HCT116 (cell line): ENCODE data around the gene IFI44. TPM values are rescaled to one million over a fixed set of nuclear protein-coding genes. Genes with fewer than 3 reads are reported as not detected.

ENCODE experiments used
- ATAC-seq: fragments of 200-7000 bp; cut with Tn5 transposase; 2 replicates; pipeline ENCODE4 v1.9.1; 2020; ENCODE audit warnings: mild to moderate bottlenecking, moderate library complexity
- BruUV-seq: library from RNA; stranded (reverse); fragments of 400-500 nt; replicated peaks from 2 replicates; lab custom pipeline; 2021; lab: Mats Ljungman, UMichigan
- CTCF ChIA-PET: fragments of 300-600 bp; sonication (Branson Sonifier 250); formaldehyde crosslinking; loops from one replicate; lab custom pipeline; 2021; ENCODE audit warnings: antibody characterized with exemption; lab: Charles Lee
- POLR2A ChIA-PET: fragments of 300-600, 350-600 bp; sonication (Branson Sonifier 250); formaldehyde crosslinking; loops from one replicate; lab custom pipeline; 2021; ENCODE audit warnings: antibody characterized with exemption; lab: Charles Lee
- RAD21 ChIA-PET, 2 experiments: fragments of 300-600 bp; sonication (Branson Sonifier 250); formaldehyde crosslinking; loops; one replicate each; lab custom pipeline; 2023; ENCODE audit warnings: low total read pairs in 2 of 2; ENCODE audit not compliant: uncharacterized antibody in 2 of 2, unreplicated experiment in 2 of 2, low non-redundant PET in 1 of 2; lab: Charles Lee
- DNase-seq: peaks from one replicate; pipeline ENCODE4 v3.0.0-alpha.2; 2010; ENCODE audit warnings: low read depth, low spot score
- H2AFZ ChIP-seq: fragments of 200-600 bp; shearing (Covaris generic), sonication (generic); 2 replicates; pipeline ENCODE4 v1.6.1; 2017; ENCODE audit warnings: low read depth, mixed run types, mixed read lengths, antibody characterized with exemption, low read length; ENCODE audit not compliant: poor library complexity, severe bottlenecking
- H3K27ac ChIP-seq: 2 replicates; pipeline ENCODE4 v1.5.1; 2012; ENCODE audit warnings: low read depth, low read length
- H3K27me3 ChIP-seq: fragments of 200-600 bp; sonication (generic); 2 replicates; pipeline ENCODE4 v1.6.1; 2016; ENCODE audit warnings: mixed run types, low read length, mixed read lengths; ENCODE audit not compliant: insufficient read depth
- H3K36me3 ChIP-seq, 2 experiments: fragments of 200-500 bp in 1 of 2; fragments of 200-600 bp in 1 of 2; sonication (Bioruptor generic) in 1 of 2; sonication (generic) in 1 of 2; 2 replicates each; pipeline versions ENCODE4 v1.5.1 to v1.6.1; 2014 to 2016; ENCODE audit warnings: low read length in 2 of 2, inconsistent platforms in 1 of 2, mixed read lengths in 1 of 2, mixed run types in 1 of 2; ENCODE audit not compliant: insufficient read depth in 2 of 2, control insufficient read depth in 1 of 2
- H3K4me1 ChIP-seq, 2 experiments: fragments of 200-600 bp in 1 of 2; sonication (generic) in 1 of 2; 2 replicates each; pipeline versions ENCODE4 v1.5.1 to v1.6.1; 2012 to 2017; ENCODE audit warnings: low read length in 2 of 2, inconsistent platforms in 1 of 2, mild to moderate bottlenecking in 1 of 2, mixed read lengths in 1 of 2, mixed run types in 1 of 2, moderate library complexity in 1 of 2; ENCODE audit not compliant: insufficient read depth in 2 of 2, control insufficient read depth in 1 of 2
- H3K4me2 ChIP-seq: fragments of 200-600 bp; sonication (generic); 2 replicates; pipeline ENCODE4 v1.6.1; 2017; ENCODE audit warnings: mixed run types, low read length, mixed read lengths
- H3K4me3 ChIP-seq, 2 experiments: fragments of 200-600 bp in 1 of 2; sonication (generic) in 1 of 2; replicated peaks in 1 of 2; 2 replicates each; pipeline ENCODE4 v1.5.1; 2011 to 2016; ENCODE audit warnings: low read length in 2 of 2, control low read depth in 1 of 2, low read depth in 1 of 2, mild to moderate bottlenecking in 1 of 2, mixed read lengths in 1 of 2, mixed run types in 1 of 2
- H3K79me2 ChIP-seq: fragments of 200-600 bp; sonication (generic); 2 replicates; pipeline ENCODE4 v1.6.1; 2017; ENCODE audit warnings: mild to moderate bottlenecking, mixed run types, low read length, moderate library complexity, mixed read lengths; ENCODE audit not compliant: insufficient read depth
- H3K9ac ChIP-seq: fragments of 200-600 bp; sonication (generic); 2 replicates; pipeline ENCODE4 v1.6.1; 2016; ENCODE audit warnings: low read length, mixed read lengths
- H3K9me2 ChIP-seq: fragments of 200-600 bp; sonication (generic), shearing (Covaris generic); 2 replicates; pipeline ENCODE4 v1.6.1; 2017; ENCODE audit warnings: mixed run types, mild to moderate bottlenecking, moderate library complexity; ENCODE audit not compliant: insufficient read depth
- H3K9me3 ChIP-seq, 2 experiments: fragments of 200-500 bp in 1 of 2; fragments of 200-600 bp in 1 of 2; sonication (Bioruptor generic) in 1 of 2; sonication (generic) in 1 of 2; 2 replicates each; pipeline ENCODE4 v1.6.1; 2014 to 2017; ENCODE audit warnings: low read length in 2 of 2, mixed read lengths in 2 of 2, inconsistent platforms in 1 of 2, low read depth in 1 of 2, mild to moderate bottlenecking in 1 of 2, mixed run types in 1 of 2, moderate library complexity in 1 of 2; ENCODE audit not compliant: control insufficient read depth in 1 of 2, insufficient read depth in 1 of 2
- H4K20me1 ChIP-seq: fragments of 200-600 bp; sonication (generic), shearing (Covaris generic); 2 replicates; pipeline ENCODE4 v1.6.1; 2017; ENCODE audit warnings: mixed run types, mild to moderate bottlenecking, moderate library complexity; ENCODE audit not compliant: insufficient read depth
- ATF3 ChIP-seq: IDR thresholded peaks from 2 replicates; pipeline ENCODE4 v1.6.1; 2012
- CTCF ChIP-seq, 3 experiments: fragments of 200-600 bp in 1 of 3; sonication (generic) in 1 of 3; IDR thresholded peaks in 2 of 3; conservative IDR thresholded peaks in 1 of 3; 2 replicates each; pipeline ENCODE4 v1.5.1; 2012 to 2017; ENCODE audit warnings: low read depth in 2 of 3, low read length in 2 of 3, antibody characterized with exemption in 1 of 3, borderline replicate concordance in 1 of 3, control low read depth in 1 of 3, mild to moderate bottlenecking in 1 of 3, mixed read lengths in 1 of 3, mixed run types in 1 of 3, moderate library complexity in 1 of 3; ENCODE audit not compliant: insufficient read depth in 1 of 3
- EGR1 ChIP-seq: IDR thresholded peaks from 2 replicates; pipeline ENCODE4 v1.6.1; 2012; ENCODE audit warnings: low read depth
- FOSL1 ChIP-seq: IDR thresholded peaks from 2 replicates; pipeline ENCODE4 v1.6.1; 2012; ENCODE audit warnings: low read depth
- JUND ChIP-seq: IDR thresholded peaks from 2 replicates; pipeline ENCODE4 v1.6.1; 2012
- POLR2A ChIP-seq: IDR thresholded peaks from 2 replicates; pipeline ENCODE4 v1.7.0; 2011; ENCODE audit warnings: borderline replicate concordance; ENCODE audit not compliant: insufficient read depth, insufficient read length; ENCODE audit errors: extremely low read depth
- POLR2AphosphoS5 ChIP-seq: IDR thresholded peaks from 2 replicates; pipeline ENCODE4 v1.6.1; 2011; ENCODE audit warnings: mild to moderate bottlenecking, low read depth, low read length, moderate library complexity
- RAD21 ChIP-seq: IDR thresholded peaks from 2 replicates; pipeline ENCODE4 v1.6.1; 2012; ENCODE audit warnings: low read depth, mild to moderate bottlenecking
- SP1 ChIP-seq: IDR thresholded peaks from 2 replicates; pipeline ENCODE4 v1.6.1; 2012; ENCODE audit warnings: low read depth
- SRF ChIP-seq: IDR thresholded peaks from 2 replicates; pipeline ENCODE4 v1.6.1; 2012; ENCODE audit warnings: low read depth
- intact Hi-C: fragments of 100-400 bp; cut with micrococcal nuclease; formaldehyde crosslinking; loops from 2 replicates; pipeline ENCODE4 v1.10.0; 2022
- total RNA-seq: library from RNA; stranded (reverse); gene quantifications from one replicate; pipeline ENCODE4 v1.2.1, GENCODE V29; 2021; ENCODE audit not compliant: unreplicated experiment
- TF ChIP-seq, protein P1 (sequence below): IDR thresholded peaks from 2 replicates; pipeline ENCODE4 v1.6.1; 2012; ENCODE audit warnings: low read depth

IFI44 gene
- total RNA-seq, 1 experiment from 2014 or later: 0.66 TPM

DNA sequence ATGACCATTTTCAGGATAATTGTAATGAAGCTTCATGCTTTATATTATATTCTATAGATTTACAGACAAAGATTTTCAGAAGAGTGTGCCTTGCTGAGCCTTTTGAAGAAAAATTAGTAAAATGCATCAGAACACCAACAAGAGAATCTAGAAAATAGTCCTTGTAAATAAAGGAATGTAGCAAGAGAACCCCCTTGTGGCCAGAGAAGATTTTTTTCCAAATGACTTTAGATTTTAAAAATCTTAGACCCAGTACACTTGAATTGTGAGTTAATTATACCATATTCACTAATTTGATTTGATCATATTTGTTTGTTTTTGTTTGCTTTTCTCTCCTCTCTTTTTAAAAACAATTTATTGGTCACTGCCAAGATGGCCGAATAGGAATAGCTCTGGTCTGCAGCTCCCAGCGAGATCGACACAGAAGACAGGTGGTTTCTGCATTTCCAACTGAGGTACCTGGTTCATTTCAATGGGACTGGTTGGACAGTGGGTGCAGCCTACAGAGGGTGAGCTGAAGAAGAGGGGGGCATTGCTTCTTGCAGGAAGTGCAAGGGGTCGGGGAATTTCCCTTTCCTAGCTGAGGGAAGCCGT, 42.2 kb upstream of the IFI44 start:
- BruUV-seq: no TSS peak
- no peaks in the 10 kb centered on the region for H3K79me2 ChIP-seq
- POLR2A ChIA-PET: interaction anchor here (0.9 kb wide), 1 partner anchor 602 kb away, joined by 3 read pairs; the partner anchor contains the start of gene DNAJB4
- H3K36me3 ChIP-seq: no peaks in the 10 kb centered on the region
- H4K20me1 ChIP-seq: no peaks in the 10 kb centered on the region
- no peak overlapping the region for H3K4me2 ChIP-seq
- no peak overlapping the region for H3K27ac ChIP-seq
- H3K4me1 ChIP-seq: no peaks in the 10 kb centered on the region
- peak overlapping the region; percentile 68 for H2AFZ ChIP-seq
- CTCF ChIA-PET: interaction anchor here (0.8 to 5.1 kb wide), 5 partner anchors 10 to 477 kb away, joined by 3 to 40 read pairs (median 6); no protein-coding TSS in a partner anchor
- no peak for ATAC-seq
- H3K27me3 ChIP-seq: no peaks in the 10 kb centered on the region
- RAD21 ChIA-PET: no interaction called here
- TF ChIP-seq SP1 (no peak), RAD21 (peak; percentile 76), CTCF (IDR thresholded peaks at IDR 0.05 in 2 of 3, conservative IDR thresholded peaks at IDR 0.05 in 1 of 3; ENCODE audit: borderline replicate concordance in 1 of 3, insufficient read depth in 1 of 3, low read depth in 2 of 3, low read length in 2 of 3) (peak; percentile 32 to 66 (median 62)), POLR2AphosphoS5 (no peak)
- intact Hi-C loops: loop anchor here (1.0 to 5.0 kb wide), 3 partner anchors 275 to 477 kb away; no protein-coding TSS in a partner anchor
- no peak overlapping the region for H3K4me3 ChIP-seq
- H3K9me3 ChIP-seq: no peaks in the 10 kb centered on the region
- H3K9me2 ChIP-seq: no peaks in the 10 kb centered on the region
- no peak overlapping the region for H3K9ac ChIP-seq
- DNase-seq: peak; percentile 16

GRCh38 chr1:78607944-78608343, 41.7 kb upstream of the IFI44 start:
- Histone ChIP-seq H3K36me3 (no peaks in the 10 kb centered on the region), H3K27ac (no peak overlapping the region), H3K79me2 (no peaks in the 10 kb centered on the region), H3K9me3 (no peaks in the 10 kb centered on the region), H3K27me3 (no peaks in the 10 kb centered on the region), H3K4me1 (no peaks in the 10 kb centered on the region), H2AFZ (no peak overlapping the region), H3K9ac (no peak overlapping the region), H3K4me3 (no peak overlapping the region), H4K20me1 (no peaks in the 10 kb centered on the region), H3K9me2 (no peaks in the 10 kb centered on the region), H3K4me2 (no peak overlapping the region)
- ATAC-seq: no peak
- ChIA-PET POLR2A (interaction anchor here (0.9 kb wide), 1 partner anchor 603 kb away, joined by 3 read pairs; the partner anchor contains the start of gene DNAJB4), CTCF (interaction anchor here (0.9 to 5.1 kb wide), 5 partner anchors 10 to 477 kb away, joined by 5 to 40 read pairs (median 6); no protein-coding TSS in a partner anchor), RAD21 (interaction anchor here in 1 of 2 experiments (0.7 kb wide), 1 partner anchor 476 kb away, joined by 3 read pairs; no protein-coding TSS in a partner anchor)
- DNase-seq: no peak
- intact Hi-C loops: loop anchor here (1.0 to 5.0 kb wide), 3 partner anchors 276 to 478 kb away; no protein-coding TSS in a partner anchor
- BruUV-seq: no TSS peak
- no peak for TF ChIP-seq FOSL1
- TF ChIP-seq, protein P1, sequence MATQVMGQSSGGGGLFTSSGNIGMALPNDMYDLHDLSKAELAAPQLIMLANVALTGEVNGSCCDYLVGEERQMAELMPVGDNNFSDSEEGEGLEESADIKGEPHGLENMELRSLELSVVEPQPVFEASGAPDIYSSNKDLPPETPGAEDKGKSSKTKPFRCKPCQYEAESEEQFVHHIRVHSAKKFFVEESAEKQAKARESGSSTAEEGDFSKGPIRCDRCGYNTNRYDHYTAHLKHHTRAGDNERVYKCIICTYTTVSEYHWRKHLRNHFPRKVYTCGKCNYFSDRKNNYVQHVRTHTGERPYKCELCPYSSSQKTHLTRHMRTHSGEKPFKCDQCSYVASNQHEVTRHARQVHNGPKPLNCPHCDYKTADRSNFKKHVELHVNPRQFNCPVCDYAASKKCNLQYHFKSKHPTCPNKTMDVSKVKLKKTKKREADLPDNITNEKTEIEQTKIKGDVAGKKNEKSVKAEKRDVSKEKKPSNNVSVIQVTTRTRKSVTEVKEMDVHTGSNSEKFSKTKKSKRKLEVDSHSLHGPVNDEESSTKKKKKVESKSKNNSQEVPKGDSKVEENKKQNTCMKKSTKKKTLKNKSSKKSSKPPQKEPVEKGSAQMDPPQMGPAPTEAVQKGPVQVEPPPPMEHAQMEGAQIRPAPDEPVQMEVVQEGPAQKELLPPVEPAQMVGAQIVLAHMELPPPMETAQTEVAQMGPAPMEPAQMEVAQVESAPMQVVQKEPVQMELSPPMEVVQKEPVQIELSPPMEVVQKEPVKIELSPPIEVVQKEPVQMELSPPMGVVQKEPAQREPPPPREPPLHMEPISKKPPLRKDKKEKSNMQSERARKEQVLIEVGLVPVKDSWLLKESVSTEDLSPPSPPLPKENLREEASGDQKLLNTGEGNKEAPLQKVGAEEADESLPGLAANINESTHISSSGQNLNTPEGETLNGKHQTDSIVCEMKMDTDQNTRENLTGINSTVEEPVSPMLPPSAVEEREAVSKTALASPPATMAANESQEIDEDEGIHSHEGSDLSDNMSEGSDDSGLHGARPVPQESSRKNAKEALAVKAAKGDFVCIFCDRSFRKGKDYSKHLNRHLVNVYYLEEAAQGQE: no peak
- TF ChIP-seq POLR2A: no peak
- TF ChIP-seq JUND: no peak
- no peak for TF ChIP-seq SP1
- TF ChIP-seq ATF3: no peak
- TF ChIP-seq SRF: no peak
- TF ChIP-seq EGR1: no peak
